ENCODE data around the gene SLC39A6.

The SLC39A6 gene

DNA sequence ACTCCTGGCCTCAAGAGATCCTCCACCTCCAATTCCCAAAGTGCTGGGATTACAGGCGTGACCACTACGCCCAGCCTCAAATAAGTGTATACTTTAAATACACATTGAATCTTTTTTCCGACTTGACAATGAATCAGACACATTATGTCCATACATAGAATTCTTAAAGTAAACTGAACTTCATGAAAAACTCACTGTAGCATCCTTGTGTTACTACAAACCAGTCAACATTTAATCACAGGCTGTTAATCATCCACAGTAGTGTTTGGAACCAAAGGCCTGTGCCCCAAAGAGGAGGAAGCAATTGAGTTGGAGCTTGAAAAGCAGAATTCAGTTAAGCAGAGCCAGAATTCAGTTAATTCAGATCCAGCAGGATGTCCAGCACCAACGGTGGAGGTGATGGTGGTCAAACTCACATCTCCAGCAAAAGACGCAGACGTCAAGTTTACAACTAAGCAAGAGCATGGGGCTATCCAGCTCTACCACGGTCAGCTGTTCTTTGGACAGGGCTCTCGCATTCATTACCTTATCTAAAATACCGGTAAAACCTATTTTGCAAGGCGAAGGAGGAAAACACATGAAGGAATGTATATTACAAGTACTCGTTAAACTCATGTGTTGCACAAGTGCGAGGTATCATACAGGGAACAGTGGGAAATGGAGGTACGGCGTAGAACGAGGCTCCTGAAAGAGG, 1.2 kb downstream of the SLC39A6 start (continued):
- TF ChIP-seq ELK4 (IDR thresholded peaks at IDR 0.05; ENCODE audit: borderline replicate concordance, low read depth, low read length), result no peak
- no peak for TF ChIP-seq ZNF184 (tag by site-specific recombination; IDR thresholded peaks at IDR 0.05)
- TF ChIP-seq ZNF776 (tag by site-specific recombination; IDR thresholded peaks at IDR 0.05; ENCODE audit: borderline replicate concordance), result no peak
- TF ChIP-seq ZNF664 (tag by site-specific recombination; IDR thresholded peaks at IDR 0.05), result no peak

DNA sequence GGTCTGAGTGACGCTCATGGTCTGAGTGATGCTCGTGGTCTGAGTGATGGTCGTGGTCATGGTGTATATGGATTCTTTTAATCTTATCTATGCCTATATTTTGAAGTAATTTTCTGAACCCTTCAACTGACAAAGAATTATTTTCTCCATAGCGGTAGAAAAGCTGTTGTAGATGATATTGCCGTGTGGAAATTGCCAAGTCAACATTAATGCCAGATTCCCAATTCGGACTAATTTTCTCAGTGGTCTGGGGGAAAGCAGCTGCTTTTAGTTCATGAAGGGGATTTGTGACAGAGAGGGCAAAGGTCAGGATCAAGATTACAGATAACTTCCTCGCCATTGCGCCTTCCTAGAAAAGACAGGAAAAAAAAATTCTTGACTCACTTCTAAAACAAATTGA, 2.5 kb downstream of the SLC39A6 start:
- peaks cover 0 to 42% of the 10 kb centered on the region in 2 experiments; a peak in 1 of 3 replicates for H3K36me3 ChIP-seq (ENCODE audit: control insufficient read depth in 2 of 2, insufficient read depth in 1 of 2, low read length in 2 of 2)
- H3K4me3 ChIP-seq (ENCODE audit: low read depth, low read length), result no peak overlapping the region
- TF ChIP-seq ZBTB7A (tag by site-specific recombination; IDR thresholded peaks at IDR 0.05; ENCODE audit: low read depth), result no peak
- no peak for TF ChIP-seq RBAK (tag by site-specific recombination; IDR thresholded peaks at IDR 0.05)
- TF ChIP-seq ZNF658 (tag by site-specific recombination; IDR thresholded peaks at IDR 0.05), result no peak
- TF ChIP-seq EGR2 (tag by site-specific recombination; IDR thresholded peaks at IDR 0.05; ENCODE audit: low read depth), result no peak
- no peak for TF ChIP-seq PRDM4 (tag by site-specific recombination; IDR thresholded peaks at IDR 0.05)
- no peak for TF ChIP-seq ZNF26 (tag by site-specific recombination; IDR thresholded peaks at IDR 0.05)
- TF ChIP-seq YY1 (tag by site-specific recombination; IDR thresholded peaks at IDR 0.05), result no peak
- TF ChIP-seq ZNF555 (tag by site-specific recombination; conservative IDR thresholded peaks at IDR 0.05), result no peak
- ChIA-PET CTCF (interaction anchor here (0.6 to 0.7 kb wide), 2 partner anchors 33 to 62 kb away, joined by 3 to 4 read pairs; no protein-coding TSS in a partner anchor), POLR2A (no interaction called here)
- H3K27ac ChIP-seq (ENCODE audit: extremely low read depth, low read depth, low read length), result no peak overlapping the region
- no peaks in the 10 kb centered on the region for H3K9me3 ChIP-seq (ENCODE audit: control insufficient read depth, insufficient read depth, low read depth, low read length)
- H3K4me1 ChIP-seq (ENCODE audit: control insufficient read depth, insufficient read depth, low read length), result no peaks in the 10 kb centered on the region; the same call in 1 of the 2 replicates

- no peak overlapping the region for H3K27ac ChIP-seq (ENCODE audit: extremely low read depth, low read depth, low read length)
- no peak overlapping the region for H3K4me3 ChIP-seq (ENCODE audit: low read depth, low read length)
- ChIA-PET CTCF (interaction anchor here (0.5 to 0.7 kb wide), 2 partner anchors 30 to 685 kb away, joined by 3 to 4 read pairs; no protein-coding TSS in a partner anchor), POLR2A (no interaction called here)
- H3K9me3 ChIP-seq (ENCODE audit: control insufficient read depth, insufficient read depth, low read depth, low read length), result no peaks in the 10 kb centered on the region
- no peaks in the 10 kb centered on the region for H3K4me1 ChIP-seq (ENCODE audit: control insufficient read depth, insufficient read depth, low read length)
- peaks cover 0 to 59% of the 10 kb centered on the region in 2 experiments; a peak in 2 of 3 replicates for H3K36me3 ChIP-seq (ENCODE audit: control insufficient read depth in 2 of 2, insufficient read depth in 1 of 2, low read length in 2 of 2)
- TF ChIP-seq ZNF768 (tag by site-specific recombination; IDR thresholded peaks at IDR 0.05) (no peak), ZNF777 (tag by site-specific recombination; IDR thresholded peaks at IDR 0.05; ENCODE audit: borderline replicate concordance) (no peak), ZNF558 (tag by site-specific recombination; IDR thresholded peaks at IDR 0.05) (no peak), ZNF645 (tag by site-specific recombination; IDR thresholded peaks at IDR 0.05) (no peak), ZNF585B (tag by site-specific recombination; IDR thresholded peaks at IDR 0.05) (no peak), ZNF629 (tag by site-specific recombination; IDR thresholded peaks at IDR 0.05) (no peak), ZNF148 (tag by site-specific recombination; IDR thresholded peaks at IDR 0.05; ENCODE audit: borderline replicate concordance) (no peak), ZNF654 (tag by site-specific recombination; IDR thresholded peaks at IDR 0.05; ENCODE audit: low read depth) (no peak), SP7 (tag by site-specific recombination; IDR thresholded peaks at IDR 0.05) (no peak), ZNF214 (tag by site-specific recombination; IDR thresholded peaks at IDR 0.05; ENCODE audit: borderline replicate concordance) (no peak)
- TF ChIP-seq, protein P1, sequence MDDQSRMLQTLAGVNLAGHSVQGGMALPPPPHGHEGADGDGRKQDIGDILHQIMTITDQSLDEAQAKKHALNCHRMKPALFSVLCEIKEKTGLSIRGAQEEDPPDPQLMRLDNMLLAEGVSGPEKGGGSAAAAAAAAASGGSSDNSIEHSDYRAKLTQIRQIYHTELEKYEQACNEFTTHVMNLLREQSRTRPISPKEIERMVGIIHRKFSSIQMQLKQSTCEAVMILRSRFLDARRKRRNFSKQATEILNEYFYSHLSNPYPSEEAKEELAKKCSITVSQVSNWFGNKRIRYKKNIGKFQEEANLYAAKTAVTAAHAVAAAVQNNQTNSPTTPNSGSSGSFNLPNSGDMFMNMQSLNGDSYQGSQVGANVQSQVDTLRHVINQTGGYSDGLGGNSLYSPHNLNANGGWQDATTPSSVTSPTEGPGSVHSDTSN (CRISPR knock-in tag; IDR thresholded peaks at IDR 0.05), result no peak
Observed at GRCh38 chr18:36124841-36125240, 4.3 kb downstream of the SLC39A6 start.
